PC-3 (cell line): Measurements from ENCODE around the gene CACNA1H.

Experiments used
- EZH2 ChIP-seq: fragments of 300-600 bp; sonication (generic); IDR thresholded peaks from one replicate; pipeline ENCODE4 v1.6.1; 2017; ENCODE audit warnings: antibody characterized with exemption, mild to moderate bottlenecking, low read length; ENCODE audit not compliant: unreplicated experiment
- TF ChIP-seq, protein P1 (sequence below): fragments of 300-600 bp; sonication (generic); conservative IDR thresholded peaks from 2 replicates; pipeline ENCODE4 v1.5.1; 2017; ENCODE audit warnings: antibody characterized with exemption, low read depth, mild to moderate bottlenecking, low read length

DNA sequence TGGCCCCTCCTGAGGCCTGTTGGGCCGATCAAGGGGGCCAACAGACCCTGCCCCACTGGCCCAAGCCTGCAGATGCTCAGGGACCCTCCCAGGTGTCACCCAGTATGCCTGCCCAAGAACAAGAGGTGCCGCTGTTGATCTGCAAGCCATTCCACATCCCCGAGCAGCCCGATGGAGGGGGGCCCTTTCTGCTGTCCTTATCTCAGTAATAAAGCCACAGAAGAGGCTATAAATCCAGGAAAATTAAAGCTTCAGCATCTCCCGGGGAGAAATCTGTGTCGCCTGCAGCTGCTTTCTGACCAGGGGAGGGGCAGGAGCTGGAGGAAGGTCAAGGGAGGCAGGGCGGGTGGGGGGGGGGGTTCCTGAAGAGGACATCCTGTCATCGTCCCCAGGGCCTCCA lies 11.7 kb upstream of the CACNA1H start:
- TF ChIP-seq, protein P1, sequence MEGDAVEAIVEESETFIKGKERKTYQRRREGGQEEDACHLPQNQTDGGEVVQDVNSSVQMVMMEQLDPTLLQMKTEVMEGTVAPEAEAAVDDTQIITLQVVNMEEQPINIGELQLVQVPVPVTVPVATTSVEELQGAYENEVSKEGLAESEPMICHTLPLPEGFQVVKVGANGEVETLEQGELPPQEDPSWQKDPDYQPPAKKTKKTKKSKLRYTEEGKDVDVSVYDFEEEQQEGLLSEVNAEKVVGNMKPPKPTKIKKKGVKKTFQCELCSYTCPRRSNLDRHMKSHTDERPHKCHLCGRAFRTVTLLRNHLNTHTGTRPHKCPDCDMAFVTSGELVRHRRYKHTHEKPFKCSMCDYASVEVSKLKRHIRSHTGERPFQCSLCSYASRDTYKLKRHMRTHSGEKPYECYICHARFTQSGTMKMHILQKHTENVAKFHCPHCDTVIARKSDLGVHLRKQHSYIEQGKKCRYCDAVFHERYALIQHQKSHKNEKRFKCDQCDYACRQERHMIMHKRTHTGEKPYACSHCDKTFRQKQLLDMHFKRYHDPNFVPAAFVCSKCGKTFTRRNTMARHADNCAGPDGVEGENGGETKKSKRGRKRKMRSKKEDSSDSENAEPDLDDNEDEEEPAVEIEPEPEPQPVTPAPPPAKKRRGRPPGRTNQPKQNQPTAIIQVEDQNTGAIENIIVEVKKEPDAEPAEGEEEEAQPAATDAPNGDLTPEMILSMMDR = no peak
- no peak for TF ChIP-seq EZH2
